HepG2 (cell line): ENCODE results near the gene EEPD1. TPM values are rescaled to one million over a fixed set of nuclear protein-coding genes. Genes with fewer than 3 reads are reported as not detected.

Source experiments
- CCAR2 ChIP-seq: fragments of 200-400 bp; formaldehyde crosslinking; optimal IDR thresholded peaks from 2 replicates; pipeline ENCODE3; 2018; ENCODE audit warnings: low read depth, mild to moderate bottlenecking, low read length, moderate library complexity
- CREB3 ChIP-seq: sonication (generic); formaldehyde crosslinking; IDR thresholded peaks from 2 replicates; pipeline ENCODE4 v1.5.0; 2020; ENCODE audit warnings: missing genetic modification reagents
- ESRRA ChIP-seq: sonication (generic); formaldehyde crosslinking; IDR thresholded peaks from 2 replicates; pipeline ENCODE4 v1.5.1; 2020; ENCODE audit warnings: mild to moderate bottlenecking, low read depth, missing genetic modification reagents
- FOXP4 ChIP-seq: sonication (generic); formaldehyde crosslinking; IDR thresholded peaks from 2 replicates; pipeline ENCODE4 v1.4.0; 2020; ENCODE audit warnings: missing genetic modification reagents
- GLMP ChIP-seq: sonication (generic); formaldehyde crosslinking; IDR thresholded peaks from 2 replicates; pipeline ENCODE4 v1.9.0; 2021; ENCODE audit warnings: missing genetic modification reagents, mild to moderate bottlenecking, borderline replicate concordance
- HMG20B ChIP-seq: conservative IDR thresholded peaks from 2 replicates; pipeline ENCODE4 v1.6.1; 2016; ENCODE audit warnings: missing genetic modification reagents, missing compliant biosample characterization
- JUND ChIP-seq: sonication (generic); formaldehyde crosslinking; IDR thresholded peaks from 2 replicates; pipeline ENCODE4 v1.8.0; 2022; ENCODE audit warnings: mild to moderate bottlenecking, missing genetic modification reagents
- NFE2 ChIP-seq: sonication (generic); formaldehyde crosslinking; IDR thresholded peaks from 2 replicates; pipeline ENCODE4 v1.4.0; 2020; ENCODE audit warnings: missing genetic modification reagents
- NR2F2 ChIP-seq: IDR thresholded peaks from 2 replicates; pipeline ENCODE4 v1.6.1; 2012; ENCODE audit warnings: low read depth, inconsistent platforms, borderline replicate concordance
- NR2F6 ChIP-seq, 2 experiments: IDR thresholded peaks; 2 replicates each; pipeline ENCODE4 v1.6.1; 2016; ENCODE audit warnings: antibody characterized with exemption in 1 of 2, mild to moderate bottlenecking in 1 of 2
- PHF21A ChIP-seq: sonication (generic); formaldehyde crosslinking; IDR thresholded peaks from 2 replicates; pipeline ENCODE4 v1.5.0; 2020; ENCODE audit warnings: mild to moderate bottlenecking, missing genetic modification reagents
- TBX2 ChIP-seq: sonication (generic); formaldehyde crosslinking; IDR thresholded peaks from 2 replicates; pipeline ENCODE4 v1.5.0; 2020; ENCODE audit warnings: missing genetic modification reagents, mild to moderate bottlenecking, borderline replicate concordance
- ZBTB34 ChIP-seq: sonication (generic); formaldehyde crosslinking; IDR thresholded peaks from 2 replicates; pipeline ENCODE4 v1.8.0; 2022; ENCODE audit warnings: mild to moderate bottlenecking, missing genetic modification reagents
- ZMAT3 ChIP-seq: sonication (generic); formaldehyde crosslinking; conservative IDR thresholded peaks from 2 replicates; pipeline ENCODE4 v1.7.0; 2021; ENCODE audit warnings: missing genetic modification reagents
- ZNF350 ChIP-seq: sonication (generic); formaldehyde crosslinking; IDR thresholded peaks from 2 replicates; pipeline ENCODE4 v1.4.0; 2020; ENCODE audit warnings: mild to moderate bottlenecking, low read depth, missing genetic modification reagents, borderline replicate concordance
- ZNF639 ChIP-seq: conservative IDR thresholded peaks from 2 replicates; pipeline ENCODE4 v1.6.1; 2018; ENCODE audit warnings: missing genetic modification reagents
- ZNF710 ChIP-seq: sonication (generic); formaldehyde crosslinking; IDR thresholded peaks from 2 replicates; pipeline ENCODE4 v1.5.0; 2020; ENCODE audit warnings: mild to moderate bottlenecking, missing genetic modification reagents, borderline replicate concordance
- ZNF737 ChIP-seq: sonication (generic); formaldehyde crosslinking; IDR thresholded peaks from 2 replicates; pipeline ENCODE4 v1.5.0; 2020; ENCODE audit warnings: missing genetic modification reagents, mild to moderate bottlenecking, borderline replicate concordance
- ZNF781 ChIP-seq: sonication (generic); formaldehyde crosslinking; IDR thresholded peaks from 2 replicates; pipeline ENCODE4 v1.5.1; 2020; ENCODE audit warnings: borderline replicate concordance, mild to moderate bottlenecking, missing genetic modification reagents; ENCODE audit errors: not compliant biosample characterization
- ZNF839 ChIP-seq: sonication (generic); formaldehyde crosslinking; IDR thresholded peaks from 2 replicates; pipeline ENCODE4 v1.4.0; 2020; ENCODE audit warnings: missing genetic modification reagents, mild to moderate bottlenecking, borderline replicate concordance
- ZSCAN25 ChIP-seq: sonication (generic); formaldehyde crosslinking; IDR thresholded peaks from 2 replicates; pipeline ENCODE4 v1.8.0; 2022; ENCODE audit warnings: mild to moderate bottlenecking, missing genetic modification reagents
- polyA plus RNA-seq, 8 experiments: library from polyadenylated mRNA; depleted of rRNA in 3 of 8; stranded (reverse) in 7 of 8; unstranded in 1 of 8; fragments of >200 nt; fragmentation: Illumina TruSeq in 4 of 8; extraction: Trizol in 4 of 8; gene quantifications; 2 replicates each; pipeline versions ENCODE4 v1.2.1 to v1.2.3, GENCODE V29; 2011 to 2016; ENCODE audit warnings: low read depth in 4 of 8, missing spikeins in 1 of 8, mixed read lengths in 1 of 8; ENCODE audit not compliant: insufficient read depth in 1 of 8
- total RNA-seq, 5 experiments: library from RNA; depleted of rRNA; stranded (reverse); fragments of >200 nt; fragmentation: Illumina TruSeq; extraction: Trizol; gene quantifications; 2 replicates each; pipeline ENCODE4 v1.2.3, GENCODE V29; 2016; ENCODE audit warnings: low read depth in 1 of 5

The EEPD1 gene
- total and polyA plus RNA-seq, 2 of the 13 experiments (the other 11 are each of a cell fraction or from before 2014, with no cell fraction given), result 10.1 to 16.4 TPM

GRCh38 chr7:36216063-36216684 is 63.1 kb downstream of the EEPD1 start (continued):
- TF ChIP-seq NR2F6 (IDR thresholded peaks at IDR 0.05), result no peak
- 0 out of 2 replicates have a peak, but pooled peaks have one; percentile 11 for TF ChIP-seq NR2F6 (CRISPR knock-in tag; IDR thresholded peaks at IDR 0.05)
- TF ChIP-seq ZNF639, result no peak
- TF ChIP-seq FOXP4 (CRISPR knock-in tag), result peak; percentile 26; the same call in 1 of the 2 replicates
- no peak for TF ChIP-seq ESRRA
- no peak for TF ChIP-seq ZMAT3 (CRISPR knock-in tag)
- no peak for TF ChIP-seq NR2F2
- no peak for TF ChIP-seq ZNF737 (CRISPR knock-in tag)
- no peak for TF ChIP-seq ZNF839
- TF ChIP-seq GLMP (CRISPR knock-in tag), result no peak
- no peak for TF ChIP-seq CCAR2
- TF ChIP-seq ZBTB34 (CRISPR knock-in tag), result no peak
- no peak for TF ChIP-seq PHF21A (CRISPR knock-in tag)
- TF ChIP-seq HMG20B (CRISPR knock-in tag), result no peak
- peak; percentile 29; the same call in 1 of the 2 replicates for TF ChIP-seq TBX2
- no peak for TF ChIP-seq NFE2 (CRISPR knock-in tag)
- no peak for TF ChIP-seq CREB3 (CRISPR knock-in tag)
- no peak for TF ChIP-seq ZNF781 (CRISPR knock-in tag)
- no peak for TF ChIP-seq ZNF710 (CRISPR knock-in tag)
- TF ChIP-seq ZNF350, result no peak
- TF ChIP-seq ZSCAN25, result no peak
- no peak for TF ChIP-seq JUND (CRISPR knock-in tag)
